C4-2B (cell line): ENCODE data around the gene DDX46.
"Not testable (repeated sequence)": the region's sequence is repeated elsewhere in the genome, so short reads cannot be mapped to it uniquely, and the experiment has no call there.

Source experiments
- ZFX ChIP-seq: fragments of 450-650 bp; IDR thresholded peaks from 2 replicates; pipeline ENCODE4 v1.6.1; 2017
- TF ChIP-seq, protein P1 (sequence below): fragments of 450-650 bp; conservative IDR thresholded peaks from 2 replicates; pipeline ENCODE4 v1.5.1; 2017; ENCODE audit warnings: mild to moderate bottlenecking

DNA sequence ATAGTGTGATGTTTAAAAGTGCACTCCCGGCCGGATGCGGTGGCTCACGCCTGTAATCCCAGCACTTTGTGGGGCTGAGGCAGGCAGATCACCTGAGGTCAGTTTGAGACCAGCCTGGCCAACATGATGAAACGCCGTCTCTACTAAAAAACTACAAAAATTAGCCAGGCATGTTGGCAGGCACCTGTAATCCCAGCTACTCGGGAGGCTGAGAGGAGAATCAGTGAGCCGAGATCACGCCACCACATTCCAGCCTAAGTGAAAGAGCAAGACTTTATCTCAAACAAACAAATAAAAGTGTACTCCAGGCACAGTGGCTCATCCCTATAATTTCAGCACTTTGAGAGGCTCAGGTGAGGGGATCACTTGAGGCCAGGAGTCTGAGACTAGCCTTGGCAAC, 79.8 kb downstream of the DDX46 start:
- TF ChIP-seq, protein P1, sequence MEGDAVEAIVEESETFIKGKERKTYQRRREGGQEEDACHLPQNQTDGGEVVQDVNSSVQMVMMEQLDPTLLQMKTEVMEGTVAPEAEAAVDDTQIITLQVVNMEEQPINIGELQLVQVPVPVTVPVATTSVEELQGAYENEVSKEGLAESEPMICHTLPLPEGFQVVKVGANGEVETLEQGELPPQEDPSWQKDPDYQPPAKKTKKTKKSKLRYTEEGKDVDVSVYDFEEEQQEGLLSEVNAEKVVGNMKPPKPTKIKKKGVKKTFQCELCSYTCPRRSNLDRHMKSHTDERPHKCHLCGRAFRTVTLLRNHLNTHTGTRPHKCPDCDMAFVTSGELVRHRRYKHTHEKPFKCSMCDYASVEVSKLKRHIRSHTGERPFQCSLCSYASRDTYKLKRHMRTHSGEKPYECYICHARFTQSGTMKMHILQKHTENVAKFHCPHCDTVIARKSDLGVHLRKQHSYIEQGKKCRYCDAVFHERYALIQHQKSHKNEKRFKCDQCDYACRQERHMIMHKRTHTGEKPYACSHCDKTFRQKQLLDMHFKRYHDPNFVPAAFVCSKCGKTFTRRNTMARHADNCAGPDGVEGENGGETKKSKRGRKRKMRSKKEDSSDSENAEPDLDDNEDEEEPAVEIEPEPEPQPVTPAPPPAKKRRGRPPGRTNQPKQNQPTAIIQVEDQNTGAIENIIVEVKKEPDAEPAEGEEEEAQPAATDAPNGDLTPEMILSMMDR = not testable (repeated sequence)
- not testable (repeated sequence) for TF ChIP-seq ZFX
